ENCODE results near the gene SEPTIN8. TPM values are rescaled to one million over a fixed set of nuclear protein-coding genes. Genes with fewer than 3 reads are reported as not detected.

Gene SEPTIN8
- total RNA-seq, 1 donor from 2014 or later, result 26.9 TPM

- DNase-seq, result peak; percentile 96
- Mint-ChIP-seq H3K4me3 (ENCODE audit: unreplicated experiment) (no peak overlapping the region), H3K27ac (ENCODE audit: unreplicated experiment) (no peak overlapping the region), H3K36me3 (ENCODE audit: unreplicated experiment) (no peaks in the 10 kb centered on the region), H3K9me3 (ENCODE audit: unreplicated experiment) (peaks cover 4% of the 10 kb centered on the region), H3K4me1 (ENCODE audit: low read depth, unreplicated experiment) (peaks cover under 1% of the 10 kb centered on the region), H3K27me3 (ENCODE audit: unreplicated experiment) (peaks cover 9% of the 10 kb centered on the region)
- peak; percentile 98 for TF ChIP-seq CTCF (IDR thresholded peaks at IDR 0.05; ENCODE audit: partially characterized antibody, unreplicated experiment)
Observed at GRCh38 chr5:132820162-132820754, 43.2 kb upstream of the SEPTIN8 start.

GRCh38 chr5:132819468-132819867 is 42.4 kb upstream of the SEPTIN8 start:
- DNase-seq, result no peak
- TF ChIP-seq CTCF (IDR thresholded peaks at IDR 0.05; ENCODE audit: partially characterized antibody, unreplicated experiment), result no peak
- Mint-ChIP-seq H3K36me3 (ENCODE audit: unreplicated experiment) (no peaks in the 10 kb centered on the region), H3K4me3 (ENCODE audit: unreplicated experiment) (no peak overlapping the region), H3K27me3 (ENCODE audit: unreplicated experiment) (peaks cover 11% of the 10 kb centered on the region), H3K4me1 (ENCODE audit: low read depth, unreplicated experiment) (peaks cover 3% of the 10 kb centered on the region), H3K9me3 (ENCODE audit: unreplicated experiment) (peaks cover 2% of the 10 kb centered on the region), H3K27ac (ENCODE audit: unreplicated experiment) (no peak overlapping the region)

GRCh38 chr5:132817011-132817410 is 40.0 kb upstream of the SEPTIN8 start:
- Mint-ChIP-seq H3K27me3 (ENCODE audit: unreplicated experiment) (peaks cover 12% of the 10 kb centered on the region), H3K36me3 (ENCODE audit: unreplicated experiment) (peaks cover 10% of the 10 kb centered on the region), H3K4me3 (ENCODE audit: unreplicated experiment) (no peak overlapping the region), H3K4me1 (ENCODE audit: low read depth, unreplicated experiment) (peaks cover 4% of the 10 kb centered on the region), H3K9me3 (ENCODE audit: unreplicated experiment) (peaks cover 8% of the 10 kb centered on the region), H3K27ac (ENCODE audit: unreplicated experiment) (no peak overlapping the region)
- no peak for DNase-seq
- no peak for TF ChIP-seq CTCF (IDR thresholded peaks at IDR 0.05; ENCODE audit: partially characterized antibody, unreplicated experiment)

GRCh38 chr5:132816554-132816953 is 39.5 kb upstream of the SEPTIN8 start:
- Mint-ChIP-seq H3K9me3 (ENCODE audit: unreplicated experiment) (peaks cover 8% of the 10 kb centered on the region), H3K4me3 (ENCODE audit: unreplicated experiment) (no peak overlapping the region), H3K36me3 (ENCODE audit: unreplicated experiment) (peaks cover 10% of the 10 kb centered on the region), H3K27me3 (ENCODE audit: unreplicated experiment) (peaks cover 11% of the 10 kb centered on the region), H3K4me1 (ENCODE audit: low read depth, unreplicated experiment) (peaks cover 4% of the 10 kb centered on the region), H3K27ac (ENCODE audit: unreplicated experiment) (no peak overlapping the region)
- TF ChIP-seq CTCF (IDR thresholded peaks at IDR 0.05; ENCODE audit: partially characterized antibody, unreplicated experiment), result no peak
- no peak for DNase-seq

- Mint-ChIP-seq H3K36me3 (ENCODE audit: unreplicated experiment) (peaks cover 10% of the 10 kb centered on the region), H3K4me3 (ENCODE audit: unreplicated experiment) (no peak overlapping the region), H3K27me3 (ENCODE audit: unreplicated experiment) (peaks cover 15% of the 10 kb centered on the region)
Observed at GRCh38 chr5:132816083-132816482, 39.0 kb upstream of the SEPTIN8 start.

More at GRCh38 chr5:132816083-132816482, 39.0 kb upstream of the SEPTIN8 start:
- no peak overlapping the region for H3K27ac Mint-ChIP-seq (ENCODE audit: unreplicated experiment)
- no peak for DNase-seq
- TF ChIP-seq CTCF (IDR thresholded peaks at IDR 0.05; ENCODE audit: partially characterized antibody, unreplicated experiment), result no peak
- peaks cover 8% of the 10 kb centered on the region for H3K9me3 Mint-ChIP-seq (ENCODE audit: unreplicated experiment)
- H3K4me1 Mint-ChIP-seq (ENCODE audit: low read depth, unreplicated experiment), result peaks cover 4% of the 10 kb centered on the region

Measured in glutamatergic neuron (in vitro differentiated cells).